ENCODE measurements around the gene SUGCT.

DNA sequence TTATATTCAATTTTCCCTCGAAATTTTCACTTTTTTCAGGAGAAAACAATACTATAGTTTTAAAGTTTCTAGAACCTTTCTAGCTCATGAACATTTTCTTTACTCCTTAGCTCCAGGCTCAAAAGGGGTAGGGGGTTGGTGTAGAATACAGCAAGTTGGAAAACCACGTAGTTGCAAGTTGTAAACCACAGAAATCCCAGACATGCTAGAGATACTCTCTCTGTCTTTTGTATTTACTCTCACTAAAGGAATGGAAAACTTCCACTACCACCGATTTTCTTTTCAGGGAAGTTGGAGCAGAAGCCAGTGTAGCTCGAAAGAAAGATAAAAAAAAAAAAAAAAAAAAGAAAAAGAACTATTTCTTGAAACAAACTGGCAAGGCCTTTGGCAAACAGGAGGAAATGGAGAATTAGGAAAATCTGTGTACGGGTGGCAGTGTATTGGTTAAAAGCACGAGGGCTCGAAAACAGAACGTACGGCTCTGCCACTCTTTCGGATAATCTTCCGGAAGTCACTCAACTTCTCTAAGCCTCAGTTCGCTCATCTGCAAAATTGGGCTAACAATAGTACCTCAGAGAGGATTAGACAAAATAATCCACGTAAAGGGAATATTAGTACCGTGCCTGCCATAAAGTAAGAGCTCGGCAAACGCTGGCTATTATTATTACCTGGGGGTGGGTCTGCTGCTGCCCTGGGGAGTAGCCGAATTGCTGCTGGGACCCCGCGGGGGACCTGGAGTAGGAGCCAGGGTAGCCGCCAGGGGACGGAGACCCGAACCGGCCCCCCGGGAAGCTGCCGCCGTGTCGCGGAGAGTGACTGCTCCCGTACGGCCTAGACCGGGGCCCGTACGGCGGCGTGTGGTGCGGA is 1.0 kb upstream of the SUGCT start:
- no peak for TF ChIP-seq REST (IDR thresholded peaks at IDR 0.05; ENCODE audit: insufficient read depth in 1 of 2, low read depth in 2 of 2, low read length in 2 of 2)
- no peak for TF ChIP-seq TAF1 (IDR thresholded peaks at IDR 0.05; ENCODE audit: borderline replicate concordance, insufficient read depth, low read length)
- TF ChIP-seq POLR2AphosphoS5 (IDR thresholded peaks at IDR 0.05; ENCODE audit: low read depth, low read length), result no peak
